Heart left ventricle (tissue), 16 donors: ENCODE results near the gene CLK2. TPM values are rescaled to one million over a fixed set of nuclear protein-coding genes. Genes with fewer than 3 reads are reported as not detected.

Source experiments
- ATAC-seq, 4 donors: fragments of 200-7000 bp; cut with Tn5 transposase; one replicate each; pipeline ENCODE4 v1.9.1; 2020 to 2022; ENCODE audit warnings: moderate library complexity in 4 of 4, mild to moderate bottlenecking in 3 of 4, moderate number of reproducible peaks in 1 of 4
- DNase-seq, 5 donors: peaks; one replicate each; pipeline ENCODE4 v3.0.0-alpha.2; 2020
- H3K27ac ChIP-seq, 12 donors: fragments of 200-600 bp; sonication (generic) in 4 of 12; one replicate each; pipeline versions ENCODE4 v1.5.0 to v1.8.0; 2016 to 2022; ENCODE audit warnings: mild to moderate bottlenecking in 2 of 12
- H3K27me3 ChIP-seq, 9 donors: fragments of 200-600 bp; sonication (generic) in 2 of 9; one replicate each; pipeline versions ENCODE4 v1.5.1 to v1.8.0; 2016 to 2022; ENCODE audit warnings: mild to moderate bottlenecking in 3 of 9
- H3K36me3 ChIP-seq, 9 donors: fragments of 200-600 bp; sonication (generic) in 2 of 9; one replicate each; pipeline versions ENCODE4 v1.5.0 to v1.8.0; 2018 to 2022; ENCODE audit warnings: mild to moderate bottlenecking in 2 of 9
- H3K4me1 ChIP-seq, 12 donors: fragments of 200-600 bp; sonication (generic) in 4 of 12; one replicate each; pipeline versions ENCODE4 v1.5.0 to v1.8.0; 2016 to 2022; ENCODE audit warnings: mild to moderate bottlenecking in 3 of 12
- H3K4me3 ChIP-seq, 12 donors: fragments of 200-600 bp; sonication (generic) in 4 of 12; one replicate each; pipeline versions ENCODE4 v1.5.0 to v1.8.0; 2017 to 2022; ENCODE audit warnings: mild to moderate bottlenecking in 9 of 12, moderate library complexity in 4 of 12
- H3K9me3 ChIP-seq, 12 donors: fragments of 200-600 bp; sonication (generic) in 4 of 12; one replicate each; pipeline versions ENCODE4 v1.5.0 to v1.8.0; 2016 to 2022; ENCODE audit warnings: mild to moderate bottlenecking in 1 of 12
- CTCF ChIP-seq, 12 donors: fragments of 200-600 bp; sonication (generic) in 4 of 12; IDR thresholded peaks; one replicate each; pipeline versions ENCODE4 v1.5.0 to v1.8.0; 2018 to 2022; ENCODE audit warnings: antibody characterized with exemption in 12 of 12, mild to moderate bottlenecking in 5 of 12
- POLR2A ChIP-seq, 2 donors: fragments of 450-650 bp; IDR thresholded peaks; one replicate each; pipeline ENCODE4 v1.6.1; 2017; ENCODE audit warnings: antibody characterized with exemption in 2 of 2, mild to moderate bottlenecking in 2 of 2, moderate library complexity in 2 of 2
- WGBS, 4 donors: extraction: QIAGEN DNeasy Blood & Tissue Kit in 2 of 4; methylation state at CpG; one replicate each; pipeline versions ENCODE4 v1.1.5 to v1.1.7; 2013 to 2018; 5-methylcytosine and 5-hydroxymethylcytosine counted together
- intact Hi-C, 10 donors: fragments of 100-400 bp; cut with DNase I; formaldehyde crosslinking; loops; one replicate each; pipeline versions ENCODE4 v1.11.1 to v1.14.2; 2022
- polyA plus RNA-seq, 2 donors: library from polyadenylated mRNA; stranded (reverse); fragments of 200-250 nt; gene quantifications; one replicate each; pipeline ENCODE4 v1.2.3, GENCODE V29; 2013
- total RNA-seq, 9 donors: library from RNA; depleted of rRNA in 2 of 9; stranded (reverse); fragments of >200 nt in 2 of 9; fragmentation: NEBNext Ultra II Directional in 3 of 9; extraction: Animal tissue kit (Norgen Biotek cat#: 25700) in 3 of 9; gene quantifications; one replicate each; pipeline versions ENCODE4 v1.1.0 to v1.2.4, GENCODE V29; 2016 to 2023
- donor health status: ischemic (EF 13 %, LVEDD 7.1; RV severe dilation, severe dysfunction).
- donor health status: healthy with polysubstance abuse.
- donor health status: DM: no; HTN: yes; CAD: no.
- donor health status: DM: no; HTN: no; CAD: no.
- donor health status: ischemic (EF 25% LVEDD 6.9; RV normal size, moderate dysfunction).
- donor health status: ischemic (EF 25% LVEDD 5.7; RV mildly dilated, moderate dysfunction).
- donor health status: healthy.
- donor health status: DM: yes; HTN: yes; CAD: no.
- donor health status: ischemic (EF 35%, LVEDD 5.7; RV mildly dilated, moderate dysfunction).
- donor health status: nonischemic (EF 11% LVEDD 7.7; RV severe dilation, severe dysfunction).
- donor health status: DM: yes; HTN: yes; CAD: no.
- donor health status: PGD.
- donor health status: ischemic (EF 29% LVEDD 5.4; RV normal size, mild dysfunction).
- donor health status: nonischemic (EF 23%, LVEDD 6.1; RV moderate dilation, normal function).

Gene CLK2
- total and polyA plus RNA-seq, 11 donors, result 9.6 to 26.1 (median 17.2) TPM

GRCh38 chr1:155308493-155309422 lies 35.5 kb upstream of the CLK2 start, which contains the start of gene FDPS:
TSS of gene FDPS (plus strand) at chr1:155308866. CDS start at chr1:155309790, 924 bp downstream.
- no peaks in the 10 kb centered on the region for H3K9me3 ChIP-seq
- H3K4me3 ChIP-seq, result peak within 1 kb of the TSS; percentile 66 to 96 (median 80)
- TF ChIP-seq CTCF (IDR thresholded peaks at IDR 0.05) (peak in 3 of 12 donors; percentile 15 to 19 (median 18)), POLR2A (IDR thresholded peaks at IDR 0.05) (peak in 1 of 2 donors; percentile 77)
- WGBS, 4 donors, result 0% methylated on average over 50 to 51 of the region's 51 CpGs
- peaks cover 4 to 34% (median 18%) of the 10 kb centered on the region in 12 donors for H3K4me1 ChIP-seq
- H3K36me3 ChIP-seq, result peaks cover 0 to 32% (median 23%) of the 10 kb centered on the region in 9 donors
- intact Hi-C loops, result loop anchor here in 6 of 10 donors (1.0 to 5.0 kb wide), 7 partner anchors 14 to 56 kb away; partner anchors contain the start of genes HCN3 (in 4 of the 6), SCAMP3 (in 2 of the 6), CLK2 (in 1 of the 6) and ENTREP3 (in 1 of the 6)
- DNase-seq (peak; percentile 99), ATAC-seq (peak; percentile 99 to 100 (median 100))
- H3K27ac ChIP-seq, result peak within 1 kb of the TSS; percentile 80 to 95 (median 90)
- H3K27me3 ChIP-seq, result no peaks in the 10 kb centered on the region

- Histone ChIP-seq H3K4me1 (peaks cover 4 to 34% (median 18%) of the 10 kb centered on the region in 12 donors), H3K27me3 (no peaks in the 10 kb centered on the region), H3K4me3 (no peak overlapping the region), H3K36me3 (peaks cover 0 to 17% (median 11%) of the 10 kb centered on the region in 9 donors), H3K9me3 (no peaks in the 10 kb centered on the region), H3K27ac (peak overlapping the region in 2 of 12 donors; percentile 80 to 90)
- ATAC-seq, result no peak
- TF ChIP-seq POLR2A (IDR thresholded peaks at IDR 0.05), result no peak
- TF ChIP-seq CTCF (IDR thresholded peaks at IDR 0.05), result peak in 11 of 12 donors; percentile 13 to 57 (median 36)
- intact Hi-C loops, result loop anchor here in 2 of 10 donors (5.0 kb wide), 2 partner anchors 45 to 55 kb away; partner anchors contain the start of gene SCAMP3 (in 1 of the 2)
- no peak for DNase-seq
- 47 to 48% (median 47%) methylated on average over 6 of the region's 6 CpGs for WGBS, 4 donors
Measured at GRCh38 chr1:155307247-155307740, 34.0 kb upstream of the CLK2 start.

GRCh38 chr1:155305881-155306391 lies 32.6 kb upstream of the CLK2 start:
- Histone ChIP-seq H3K4me3 (no peak overlapping the region), H3K36me3 (peaks cover 0 to 8% (median 3%) of the 10 kb centered on the region in 9 donors), H3K9me3 (no peaks in the 10 kb centered on the region), H3K4me1 (peaks cover 4 to 28% (median 16%) of the 10 kb centered on the region in 12 donors), H3K27me3 (no peaks in the 10 kb centered on the region), H3K27ac (peak overlapping the region in 1 of 12 donors; percentile 19)
- TF ChIP-seq CTCF (IDR thresholded peaks at IDR 0.05), result no peak
- TF ChIP-seq POLR2A (IDR thresholded peaks at IDR 0.05), result no peak
- no peak for DNase-seq
- intact Hi-C loops, result loop anchor here in 2 of 10 donors (2.0 to 5.0 kb wide), 3 partner anchors 27 to 54 kb away; partner anchors contain the start of gene SCAMP3 (in 1 of the 2)
- 52 to 76% (median 68%) methylated on average over 3 to 7 of the region's 7 CpGs for WGBS, 4 donors
- no peak for ATAC-seq
